DOHH2 (cell line): ENCODE results near the gene POLRMT.

Experiments
- EZH2phosphoT487 ChIP-seq: fragments of 200-600 bp; sonication (generic); IDR thresholded peaks from 2 replicates; pipeline ENCODE4 v1.6.1; 2017; ENCODE audit warnings: borderline replicate concordance, mild to moderate bottlenecking, antibody characterized with exemption, low read length, moderate library complexity, mixed read lengths
- TF ChIP-seq, protein P1 (sequence below): fragments of 200-600 bp; sonication (generic); IDR thresholded peaks from one replicate; pipeline ENCODE4 v1.5.1; 2014; ENCODE audit warnings: antibody characterized with exemption, mild to moderate bottlenecking, low read depth, low read length; ENCODE audit not compliant: poor library complexity, severe bottlenecking

DNA sequence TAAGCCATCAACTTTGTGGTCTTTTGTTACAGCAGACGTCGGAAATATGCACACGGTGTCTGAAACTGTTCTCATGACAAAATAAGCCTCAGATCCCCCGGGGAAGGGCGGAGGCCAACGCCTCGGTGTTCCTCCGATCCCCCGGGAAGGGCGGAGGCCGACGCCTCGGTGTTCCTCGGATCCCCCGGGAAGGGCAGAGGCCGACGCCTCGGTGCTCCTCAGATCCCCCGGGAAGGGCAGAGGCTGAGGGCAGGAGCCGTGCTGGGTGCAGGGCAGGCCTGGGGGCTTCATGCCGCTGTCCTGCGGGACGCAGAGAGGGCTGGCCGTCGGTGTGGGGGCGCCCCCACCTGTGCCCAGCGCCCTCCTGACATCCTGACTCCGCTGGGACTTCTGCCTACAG is 11.0 kb upstream of the POLRMT start:
- TF ChIP-seq, protein P1, sequence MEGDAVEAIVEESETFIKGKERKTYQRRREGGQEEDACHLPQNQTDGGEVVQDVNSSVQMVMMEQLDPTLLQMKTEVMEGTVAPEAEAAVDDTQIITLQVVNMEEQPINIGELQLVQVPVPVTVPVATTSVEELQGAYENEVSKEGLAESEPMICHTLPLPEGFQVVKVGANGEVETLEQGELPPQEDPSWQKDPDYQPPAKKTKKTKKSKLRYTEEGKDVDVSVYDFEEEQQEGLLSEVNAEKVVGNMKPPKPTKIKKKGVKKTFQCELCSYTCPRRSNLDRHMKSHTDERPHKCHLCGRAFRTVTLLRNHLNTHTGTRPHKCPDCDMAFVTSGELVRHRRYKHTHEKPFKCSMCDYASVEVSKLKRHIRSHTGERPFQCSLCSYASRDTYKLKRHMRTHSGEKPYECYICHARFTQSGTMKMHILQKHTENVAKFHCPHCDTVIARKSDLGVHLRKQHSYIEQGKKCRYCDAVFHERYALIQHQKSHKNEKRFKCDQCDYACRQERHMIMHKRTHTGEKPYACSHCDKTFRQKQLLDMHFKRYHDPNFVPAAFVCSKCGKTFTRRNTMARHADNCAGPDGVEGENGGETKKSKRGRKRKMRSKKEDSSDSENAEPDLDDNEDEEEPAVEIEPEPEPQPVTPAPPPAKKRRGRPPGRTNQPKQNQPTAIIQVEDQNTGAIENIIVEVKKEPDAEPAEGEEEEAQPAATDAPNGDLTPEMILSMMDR: no peak
- TF ChIP-seq EZH2phosphoT487: no peak
